NT2/D1 (cell line): ENCODE data around the gene CSKMT.

ENCODE experiments used
- SUZ12 ChIP-seq: IDR thresholded peaks from 2 replicates; pipeline ENCODE4 v1.6.1; 2011; ENCODE audit not compliant: insufficient read length, insufficient read depth; ENCODE audit errors: extremely low read depth
- YY1 ChIP-seq: IDR thresholded peaks from 2 replicates; pipeline ENCODE4 v1.6.1; 2011; ENCODE audit not compliant: insufficient read length, insufficient read depth
- ZNF274 ChIP-seq: IDR thresholded peaks from 2 replicates; pipeline ENCODE4 v1.6.1; 2011; ENCODE audit warnings: mild to moderate bottlenecking, low read depth, low read length

DNA sequence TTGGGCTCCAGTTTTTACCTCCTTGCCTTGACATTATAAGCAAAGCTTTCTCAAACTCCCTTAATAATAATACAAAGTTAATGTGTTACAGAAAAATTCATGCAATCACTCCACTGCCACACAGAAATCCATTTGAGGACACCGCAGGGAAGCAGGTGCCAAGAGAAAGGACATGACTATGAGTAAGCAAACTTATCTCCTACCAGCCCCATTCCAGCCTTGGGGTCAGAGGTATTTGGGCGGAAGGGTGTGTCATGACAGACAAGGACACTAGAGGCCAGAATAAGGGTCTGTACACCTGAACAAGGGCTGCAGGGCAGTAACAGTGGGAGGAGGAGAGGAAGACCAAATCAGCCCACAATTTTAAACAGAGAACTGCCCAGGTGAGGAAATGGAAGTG lies 48.2 kb downstream of the CSKMT start:
- no peak for TF ChIP-seq ZNF274
- no peak for TF ChIP-seq YY1
- no peak for TF ChIP-seq SUZ12
